NB4 (cell line): ENCODE data around the gene C1QL3.

ENCODE experiments used
- POLR2A ChIP-seq: IDR thresholded peaks from 2 replicates; pipeline ENCODE4 v1.6.1; 2011; ENCODE audit warnings: mild to moderate bottlenecking; ENCODE audit not compliant: insufficient read length; ENCODE audit errors: extremely low read depth
- TF ChIP-seq, protein P1 (sequence below): IDR thresholded peaks from one replicate; pipeline ENCODE4 v1.5.1; 2012; ENCODE audit warnings: low read depth, low read length
- TF ChIP-seq, protein P2 (sequence below): IDR thresholded peaks from 2 replicates; pipeline ENCODE4 v1.6.1; 2011; ENCODE audit warnings: low read depth, low read length

DNA sequence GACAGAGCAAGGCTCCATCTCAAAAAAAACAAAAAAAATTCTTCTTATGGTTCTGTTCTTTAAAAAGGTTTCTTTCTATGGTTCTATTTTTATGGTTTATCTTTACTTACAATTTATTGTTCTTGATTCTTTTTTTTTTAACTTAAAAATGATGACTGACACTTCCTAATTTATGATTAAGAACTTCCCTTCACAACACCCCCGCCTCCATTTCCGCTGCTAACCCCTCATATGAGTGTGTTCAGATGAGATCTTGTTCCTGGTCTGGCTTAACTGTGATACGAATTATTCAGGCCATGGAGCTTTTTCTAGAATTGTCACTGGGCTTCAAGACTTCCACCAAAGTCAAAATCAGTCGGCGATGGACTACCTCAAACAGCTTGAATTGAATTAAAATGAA is 50.9 kb downstream of the C1QL3 start:
- TF ChIP-seq, protein P1, sequence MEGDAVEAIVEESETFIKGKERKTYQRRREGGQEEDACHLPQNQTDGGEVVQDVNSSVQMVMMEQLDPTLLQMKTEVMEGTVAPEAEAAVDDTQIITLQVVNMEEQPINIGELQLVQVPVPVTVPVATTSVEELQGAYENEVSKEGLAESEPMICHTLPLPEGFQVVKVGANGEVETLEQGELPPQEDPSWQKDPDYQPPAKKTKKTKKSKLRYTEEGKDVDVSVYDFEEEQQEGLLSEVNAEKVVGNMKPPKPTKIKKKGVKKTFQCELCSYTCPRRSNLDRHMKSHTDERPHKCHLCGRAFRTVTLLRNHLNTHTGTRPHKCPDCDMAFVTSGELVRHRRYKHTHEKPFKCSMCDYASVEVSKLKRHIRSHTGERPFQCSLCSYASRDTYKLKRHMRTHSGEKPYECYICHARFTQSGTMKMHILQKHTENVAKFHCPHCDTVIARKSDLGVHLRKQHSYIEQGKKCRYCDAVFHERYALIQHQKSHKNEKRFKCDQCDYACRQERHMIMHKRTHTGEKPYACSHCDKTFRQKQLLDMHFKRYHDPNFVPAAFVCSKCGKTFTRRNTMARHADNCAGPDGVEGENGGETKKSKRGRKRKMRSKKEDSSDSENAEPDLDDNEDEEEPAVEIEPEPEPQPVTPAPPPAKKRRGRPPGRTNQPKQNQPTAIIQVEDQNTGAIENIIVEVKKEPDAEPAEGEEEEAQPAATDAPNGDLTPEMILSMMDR: no peak
- no peak for TF ChIP-seq POLR2A
- TF ChIP-seq, protein P2, sequence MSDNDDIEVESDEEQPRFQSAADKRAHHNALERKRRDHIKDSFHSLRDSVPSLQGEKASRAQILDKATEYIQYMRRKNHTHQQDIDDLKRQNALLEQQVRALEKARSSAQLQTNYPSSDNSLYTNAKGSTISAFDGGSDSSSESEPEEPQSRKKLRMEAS: no peak
